ENCODE results near the gene GJA3. TPM values are rescaled to one million over a fixed set of nuclear protein-coding genes. Genes with fewer than 3 reads are reported as not detected.
A peak's percentile ranks its signal among the peaks of the same experiment; 100 is the strongest.

Gene GJA3
- total RNA-seq, 1 experiment from 2014 or later: 0.92 TPM

GRCh38 chr13:20127562-20128458, 33.0 kb downstream of the GJA3 start:
- no peak overlapping the region for H4K8ac ChIP-seq (replicated peaks; ENCODE audit: insufficient read length, low read depth, low read length)
- no peak overlapping the region for H2BK5ac ChIP-seq (ENCODE audit: insufficient read length, low read length)
- no peaks in the 10 kb centered on the region for H4K20me1 ChIP-seq (ENCODE audit: control insufficient read depth, insufficient read depth, insufficient read length)
- Mint-ChIP-seq H3K4me3 (peak overlapping the region; percentile 61 to 76), H3K27ac (no peak overlapping the region), H3K4me1 (peaks cover 0 to 2% of the 10 kb centered on the region in 2 experiments; a peak in 1 of 4 replicates), H3K27me3 (ENCODE audit: low read depth) (peaks cover 32% of the 10 kb centered on the region), H3K36me3 (ENCODE audit: insufficient read depth in 1 of 3, low read depth in 3 of 3) (no peaks in the 10 kb centered on the region), H3K9me3 (no peaks in the 10 kb centered on the region)
- no peak overlapping the region for H3K18ac ChIP-seq (ENCODE audit: insufficient read length, low read depth, low read length)
- no peak overlapping the region for H3K4ac ChIP-seq (ENCODE audit: low read depth, low read length)
- no peak overlapping the region for H4K91ac ChIP-seq (ENCODE audit: insufficient read length, low read depth, low read length)
- H2AFZ ChIP-seq (ENCODE audit: low read length): no peak overlapping the region
- no CpG with 5 or more reads among the region's 82 CpGs for WGBS (ENCODE audit: extremely low coverage, insufficient read length, low lambda C conversion rate)
- DNase-seq: peak; percentile 67
- peak overlapping the region; percentile 69; the same call in 1 of the 2 replicates for H3K14ac ChIP-seq (ENCODE audit: insufficient read depth, low read length)
- no peak overlapping the region for H2AK5ac ChIP-seq (ENCODE audit: insufficient read length, low read length)
- no peak overlapping the region for H2BK120ac ChIP-seq (ENCODE audit: low read depth, low read length, poor library complexity, severe bottlenecking)
- no peaks in the 10 kb centered on the region for H3K79me2 ChIP-seq (ENCODE audit: insufficient read depth, low read length)
- no peaks in the 10 kb centered on the region for H3K79me1 ChIP-seq (ENCODE audit: insufficient read depth, low read depth, low read length, poor library complexity, severe bottlenecking)
- peaks cover 6% of the 10 kb centered on the region; the same call in 1 of the 2 replicates for H3K27me3 ChIP-seq (ENCODE audit: insufficient read depth, low read length)
- TF ChIP-seq CTCF (conservative IDR thresholded peaks at IDR 0.05): peak; percentile 56; the same call in 2 of the 3 replicates
- no peak overlapping the region for H2BK15ac ChIP-seq (ENCODE audit: low read depth, low read length)
- no peak overlapping the region for H2BK20ac ChIP-seq (ENCODE audit: low read depth, low read length, poor library complexity, severe bottlenecking)
- no peak overlapping the region for H3K23ac ChIP-seq (ENCODE audit: insufficient read length, low read depth, low read length)
- no peak overlapping the region for H3K56ac ChIP-seq (ENCODE audit: insufficient read length, low read depth, low read length)
- H4K5ac ChIP-seq (ENCODE audit: insufficient read length, low read depth, low read length): no peak overlapping the region
- H3T11ph ChIP-seq (ENCODE audit: low read length): no peak overlapping the region
- peaks cover 11% of the 10 kb centered on the region for H3K23me2 ChIP-seq (ENCODE audit: insufficient read length, low read depth, low read length, poor library complexity, severe bottlenecking)
- peak overlapping the region; percentile 63 for H3K4me2 ChIP-seq (ENCODE audit: insufficient read depth, insufficient read length, low read length)
- H3K27ac ChIP-seq (ENCODE audit: insufficient read length, low read depth, low read length): no peak overlapping the region
- H3K4me1 ChIP-seq (ENCODE audit: insufficient read depth, low read length): no peaks in the 10 kb centered on the region
- no peak overlapping the region for H3K9ac ChIP-seq (ENCODE audit: extremely low read depth, insufficient read length, low read length)
- no peak overlapping the region for H2BK12ac ChIP-seq (ENCODE audit: insufficient read length, low read depth, low read length)
- H3K9me3 ChIP-seq (ENCODE audit: control insufficient read depth, low read depth, low read length): no peaks in the 10 kb centered on the region
